ENCODE data around the gene BMERB1.

DNA sequence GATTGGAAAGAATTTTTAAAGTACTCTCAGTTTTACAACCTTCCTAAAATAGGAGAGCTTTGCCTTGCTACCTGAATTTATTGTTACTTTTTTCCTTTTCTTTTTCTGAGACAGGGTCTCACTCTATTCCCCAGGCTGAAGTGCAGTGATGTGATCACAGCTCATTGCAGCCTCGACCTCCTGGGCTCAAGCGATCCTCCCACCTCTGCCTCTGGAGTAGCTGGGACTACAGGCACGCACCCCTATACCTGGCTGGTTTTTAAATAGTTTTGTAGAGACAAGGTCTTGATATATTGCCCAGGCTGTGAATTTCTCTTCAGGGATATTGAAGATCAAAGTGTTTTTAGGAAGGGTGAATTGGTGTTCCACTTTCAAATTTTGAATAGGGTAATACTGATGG, 35.1 kb upstream of the BMERB1 start:
- no peak for TF ChIP-seq POLR2AphosphoS5 (IDR thresholded peaks at IDR 0.05)
- TF ChIP-seq, protein P1, sequence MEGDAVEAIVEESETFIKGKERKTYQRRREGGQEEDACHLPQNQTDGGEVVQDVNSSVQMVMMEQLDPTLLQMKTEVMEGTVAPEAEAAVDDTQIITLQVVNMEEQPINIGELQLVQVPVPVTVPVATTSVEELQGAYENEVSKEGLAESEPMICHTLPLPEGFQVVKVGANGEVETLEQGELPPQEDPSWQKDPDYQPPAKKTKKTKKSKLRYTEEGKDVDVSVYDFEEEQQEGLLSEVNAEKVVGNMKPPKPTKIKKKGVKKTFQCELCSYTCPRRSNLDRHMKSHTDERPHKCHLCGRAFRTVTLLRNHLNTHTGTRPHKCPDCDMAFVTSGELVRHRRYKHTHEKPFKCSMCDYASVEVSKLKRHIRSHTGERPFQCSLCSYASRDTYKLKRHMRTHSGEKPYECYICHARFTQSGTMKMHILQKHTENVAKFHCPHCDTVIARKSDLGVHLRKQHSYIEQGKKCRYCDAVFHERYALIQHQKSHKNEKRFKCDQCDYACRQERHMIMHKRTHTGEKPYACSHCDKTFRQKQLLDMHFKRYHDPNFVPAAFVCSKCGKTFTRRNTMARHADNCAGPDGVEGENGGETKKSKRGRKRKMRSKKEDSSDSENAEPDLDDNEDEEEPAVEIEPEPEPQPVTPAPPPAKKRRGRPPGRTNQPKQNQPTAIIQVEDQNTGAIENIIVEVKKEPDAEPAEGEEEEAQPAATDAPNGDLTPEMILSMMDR (IDR thresholded peaks at IDR 0.05), result no peak
- no peak for TF ChIP-seq POLR2A (IDR thresholded peaks at IDR 0.05)
